GM19455 (cell line): ENCODE data around the gene DUSP28.
"Not testable (repeated sequence)": the region's sequence is repeated elsewhere in the genome, so short reads cannot be mapped to it uniquely, and the experiment has no call there.

Experiments used
- ATAC-seq: cut with Tn5 transposase; IDR thresholded peaks from one replicate; pipeline ENCODE4 v1.9.1; 2021; ENCODE audit not compliant: unreplicated experiment

Gene DUSP28, protein sequence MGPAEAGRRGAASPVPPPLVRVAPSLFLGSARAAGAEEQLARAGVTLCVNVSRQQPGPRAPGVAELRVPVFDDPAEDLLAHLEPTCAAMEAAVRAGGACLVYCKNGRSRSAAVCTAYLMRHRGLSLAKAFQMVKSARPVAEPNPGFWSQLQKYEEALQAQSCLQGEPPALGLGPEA

DNA sequence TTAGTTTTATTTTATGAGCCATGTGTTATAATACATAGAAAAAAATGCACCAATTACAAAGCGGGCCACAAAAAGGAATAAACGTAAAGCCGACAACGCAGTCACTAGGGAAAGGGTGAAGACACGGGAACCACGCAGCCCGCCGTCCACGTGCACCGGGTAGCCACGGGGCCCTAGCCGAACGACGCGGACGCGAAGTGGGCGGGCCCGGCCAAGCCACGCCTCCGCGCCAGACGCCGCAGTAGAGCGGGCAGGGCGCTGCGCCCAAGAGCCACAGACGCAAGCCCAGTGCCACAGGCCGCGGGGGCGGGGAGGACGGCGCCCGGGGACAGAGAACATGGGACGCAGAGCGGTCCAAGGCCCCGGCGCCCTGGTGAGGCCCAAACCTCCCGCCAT lies at the start of gene DUSP28:
TSS of gene DUSP28 (plus strand) at position 274 of the 396 bp plus-strand sequence. CDS start 328 bp downstream, outside the sequence.
- ATAC-seq, result peak; percentile 49

DNA sequence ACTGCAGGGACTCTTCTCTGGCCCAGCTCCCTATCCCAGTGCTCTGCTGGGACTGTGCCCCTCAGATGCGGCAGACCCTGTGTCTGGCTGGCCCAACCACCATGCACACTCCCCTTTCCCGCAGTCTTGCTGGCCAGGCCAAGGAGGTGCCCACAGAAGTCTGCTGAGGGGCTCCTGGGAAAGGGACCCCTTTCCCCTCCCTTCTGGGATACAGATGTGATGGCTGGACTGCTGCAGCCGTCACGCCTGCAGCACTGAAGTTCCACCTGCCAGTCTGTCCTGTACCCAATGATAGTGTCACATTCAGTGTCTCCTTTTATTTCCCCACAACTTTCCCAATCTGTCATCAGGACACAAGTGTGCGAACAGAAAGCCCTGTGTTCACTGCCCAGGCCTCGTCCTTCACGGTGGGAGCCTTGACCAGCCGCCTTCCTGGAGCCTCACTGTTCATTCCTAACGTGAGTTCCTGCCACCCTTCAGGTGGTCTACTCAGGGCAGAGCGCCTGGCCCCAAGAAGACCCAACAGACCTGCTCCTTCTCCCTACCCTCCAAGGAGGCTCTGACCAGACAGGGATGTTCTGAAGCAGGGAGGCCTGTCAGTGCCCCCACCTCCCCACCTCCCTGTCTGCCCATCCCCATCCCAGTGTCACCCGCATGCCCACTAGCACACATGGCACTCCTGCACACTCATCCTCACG lies 49.5 kb upstream of the DUSP28 start:
- no peak for ATAC-seq

DNA sequence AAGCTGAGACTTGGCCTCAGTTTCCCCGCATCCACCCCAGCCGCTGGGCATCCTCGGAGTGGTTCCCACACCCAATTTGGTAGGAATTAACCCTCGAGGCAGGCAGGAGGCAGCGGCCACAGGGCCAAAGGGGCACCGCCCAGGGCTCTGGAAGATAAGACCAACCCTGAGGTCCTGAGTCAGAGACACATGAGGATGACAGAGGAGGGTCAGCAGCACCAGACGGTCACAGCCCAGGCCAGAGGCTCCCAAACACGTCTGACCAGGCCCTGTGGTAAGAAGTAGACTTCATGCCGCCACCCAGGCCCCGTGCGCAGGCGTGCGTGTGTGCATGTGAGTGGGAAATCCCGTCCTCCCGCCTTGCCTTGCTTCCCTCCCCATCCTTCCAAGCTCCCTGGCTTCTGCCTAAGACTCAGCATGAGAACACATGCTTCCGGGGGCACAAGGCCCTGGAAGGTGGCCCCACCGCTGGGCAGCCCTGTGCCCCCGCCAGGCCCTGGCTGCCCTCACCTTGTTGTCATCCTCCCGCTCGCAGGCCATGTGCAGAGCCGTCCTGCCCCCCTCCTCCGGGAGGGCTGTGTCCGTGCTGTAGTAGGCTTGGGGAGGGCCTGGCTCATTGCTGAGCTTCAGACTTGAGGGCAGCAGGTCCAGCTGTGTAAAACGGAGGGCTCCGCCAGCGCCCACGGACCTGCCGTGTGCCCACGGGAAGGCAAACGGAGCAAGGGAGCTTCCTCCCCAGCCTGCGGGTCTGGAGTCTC lies 48.6 kb upstream of the DUSP28 start:
- no peak for ATAC-seq

DNA sequence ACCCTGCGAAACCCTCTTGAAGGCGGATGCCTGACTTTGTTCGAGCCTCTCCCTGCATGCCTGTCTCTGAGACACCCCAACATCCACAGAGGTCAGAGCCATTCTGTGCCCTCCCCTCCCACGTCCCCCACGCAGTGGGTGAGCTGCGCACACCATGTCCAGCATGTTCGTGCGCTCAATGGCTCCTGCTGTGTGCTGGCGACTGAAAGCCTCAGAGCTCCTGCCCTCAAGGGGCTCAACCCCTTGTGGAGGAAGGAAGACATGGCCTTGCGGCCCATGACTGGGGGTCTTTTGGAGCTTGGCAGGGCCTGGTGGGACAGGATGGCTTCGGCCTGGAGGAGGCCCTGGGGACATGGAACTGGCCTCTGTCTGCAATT lies 48.1 kb upstream of the DUSP28 start:
- no peak for ATAC-seq

DNA sequence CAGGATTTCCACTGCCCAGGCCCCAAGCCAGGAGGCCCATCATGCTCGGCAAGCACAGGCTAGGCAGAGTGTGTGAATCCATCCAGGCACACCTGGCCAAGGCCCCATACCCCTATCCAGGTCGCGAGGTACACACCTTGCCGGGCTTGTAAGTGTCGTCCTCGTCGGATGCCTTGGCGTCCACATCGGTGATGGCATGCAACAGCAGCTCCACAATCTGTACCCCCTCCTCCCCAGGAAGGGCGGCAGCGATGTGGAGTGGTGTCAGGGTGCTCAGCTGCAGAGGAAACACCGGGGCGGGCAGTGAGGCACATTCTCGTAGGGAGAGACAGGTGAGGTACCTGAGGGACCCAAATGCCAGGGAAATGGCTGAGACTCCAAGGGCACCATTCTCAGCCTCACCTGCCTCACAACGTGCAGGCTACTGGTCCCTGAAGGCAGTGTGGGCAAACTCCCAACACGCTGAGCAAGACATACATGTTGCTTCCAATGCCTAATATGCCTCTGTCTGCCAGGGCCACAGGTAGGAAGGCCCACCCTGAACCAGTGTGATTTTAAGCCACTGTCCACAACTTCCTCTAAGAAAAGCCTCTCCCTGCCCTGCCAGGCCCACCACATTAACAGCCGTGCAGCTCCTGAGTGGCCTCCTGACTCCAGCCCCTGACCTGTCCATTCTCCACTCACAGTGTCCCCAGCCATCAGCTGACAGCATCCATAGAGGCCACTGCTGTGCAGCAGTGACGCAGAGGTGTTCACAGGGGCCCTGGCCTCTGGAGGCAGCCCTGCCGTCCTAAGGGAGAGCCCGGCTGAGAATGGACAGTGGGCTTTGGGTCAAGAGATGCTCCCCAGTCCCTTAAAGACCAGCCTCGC lies 47.3 kb upstream of the DUSP28 start:
- ATAC-seq, result no peak

DNA sequence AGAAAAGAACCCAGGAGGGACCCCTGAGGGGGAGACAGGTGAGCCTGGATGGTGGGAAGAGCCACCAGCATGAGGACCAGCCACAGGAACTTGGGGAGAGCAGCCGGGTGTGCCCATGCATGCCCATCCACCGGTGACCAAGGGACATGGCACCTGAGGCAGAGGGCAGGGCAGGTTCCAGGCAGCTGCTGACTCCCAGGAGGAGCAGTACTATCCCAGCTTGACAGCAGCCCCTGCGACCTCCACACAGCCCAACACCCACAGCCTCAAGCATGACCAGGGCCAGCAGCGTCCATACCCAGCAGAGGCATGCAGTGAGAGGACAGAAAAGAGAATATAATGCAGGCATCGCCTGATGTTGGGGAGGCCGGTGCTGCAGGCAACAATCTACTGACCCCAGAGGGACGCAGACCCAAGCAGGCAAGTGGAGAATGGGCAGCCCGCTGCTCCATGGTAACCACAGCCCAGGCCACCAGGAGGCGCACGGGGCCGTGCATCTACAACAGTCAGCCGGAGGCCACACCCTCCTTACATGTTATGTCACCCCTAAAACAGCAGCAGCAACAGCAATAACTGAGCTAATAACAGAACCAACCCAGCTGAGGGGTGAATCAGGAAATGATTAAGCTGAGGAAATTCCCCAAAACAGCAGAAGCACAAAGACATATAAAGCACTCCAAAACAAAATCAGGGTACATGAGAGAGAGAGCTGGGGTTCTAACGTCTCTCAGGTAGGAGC lies 46.4 kb upstream of the DUSP28 start:
- ATAC-seq, result peak; percentile 85

DNA sequence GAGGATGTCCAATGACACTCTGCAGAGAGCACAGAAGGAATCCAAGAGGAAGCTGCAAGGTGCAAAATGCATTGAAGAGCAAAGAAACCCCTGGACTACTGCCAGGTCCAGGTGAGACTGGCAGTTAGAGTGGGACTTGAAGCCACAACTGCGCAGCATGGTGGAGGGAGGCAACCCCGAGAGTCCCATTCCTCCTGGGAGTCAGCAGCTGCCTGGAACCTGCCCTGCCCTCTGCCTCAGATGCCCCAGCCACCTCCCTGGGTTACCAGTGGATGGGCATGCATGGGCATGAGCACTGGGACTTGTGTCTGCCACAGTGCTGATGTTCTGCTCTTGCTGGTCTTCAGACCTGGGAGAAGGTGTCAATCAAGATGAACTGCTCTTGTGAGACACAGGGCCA lies 45.5 kb upstream of the DUSP28 start:
- no peak for ATAC-seq

DNA sequence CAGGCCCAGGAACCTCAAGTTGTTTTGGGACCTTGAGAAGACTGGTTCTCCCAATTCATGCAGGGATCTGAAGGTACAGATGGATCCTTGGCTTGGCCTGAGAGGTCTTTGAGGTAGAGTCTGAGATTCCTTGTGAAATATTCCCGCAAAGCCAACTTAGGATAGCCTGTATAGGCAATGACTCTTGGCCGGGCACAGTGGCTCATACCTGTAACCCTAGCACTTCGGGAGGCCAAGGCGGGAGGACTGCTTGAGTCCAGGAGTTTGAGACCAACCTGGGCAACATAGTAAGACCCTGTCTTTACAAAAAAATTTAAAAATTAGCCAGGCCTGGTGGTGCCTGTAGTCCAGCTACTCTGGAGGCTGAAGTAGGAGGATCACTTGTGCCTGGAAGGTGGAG lies 42.8 kb upstream of the DUSP28 start:
- no peak for ATAC-seq

DNA sequence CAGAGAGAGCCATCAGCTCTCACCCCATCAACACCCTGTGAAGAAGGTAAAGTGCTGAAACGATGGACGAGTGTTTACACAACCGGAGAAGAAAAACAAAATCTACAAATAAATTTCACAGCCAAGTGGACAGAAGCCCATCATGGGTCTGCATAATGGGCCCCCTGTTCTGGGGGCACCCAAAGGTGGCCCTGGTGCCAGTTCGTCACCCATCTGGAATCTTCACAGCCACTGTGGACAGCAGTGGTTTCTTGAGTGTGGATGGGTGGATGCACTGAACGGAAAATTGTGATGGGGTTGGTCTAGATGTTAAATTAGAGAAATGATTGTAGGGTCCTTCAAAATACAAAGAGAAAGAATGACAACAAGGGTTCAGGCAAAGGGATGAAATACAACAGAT lies 41.2 kb upstream of the DUSP28 start:
- no peak for ATAC-seq

DNA sequence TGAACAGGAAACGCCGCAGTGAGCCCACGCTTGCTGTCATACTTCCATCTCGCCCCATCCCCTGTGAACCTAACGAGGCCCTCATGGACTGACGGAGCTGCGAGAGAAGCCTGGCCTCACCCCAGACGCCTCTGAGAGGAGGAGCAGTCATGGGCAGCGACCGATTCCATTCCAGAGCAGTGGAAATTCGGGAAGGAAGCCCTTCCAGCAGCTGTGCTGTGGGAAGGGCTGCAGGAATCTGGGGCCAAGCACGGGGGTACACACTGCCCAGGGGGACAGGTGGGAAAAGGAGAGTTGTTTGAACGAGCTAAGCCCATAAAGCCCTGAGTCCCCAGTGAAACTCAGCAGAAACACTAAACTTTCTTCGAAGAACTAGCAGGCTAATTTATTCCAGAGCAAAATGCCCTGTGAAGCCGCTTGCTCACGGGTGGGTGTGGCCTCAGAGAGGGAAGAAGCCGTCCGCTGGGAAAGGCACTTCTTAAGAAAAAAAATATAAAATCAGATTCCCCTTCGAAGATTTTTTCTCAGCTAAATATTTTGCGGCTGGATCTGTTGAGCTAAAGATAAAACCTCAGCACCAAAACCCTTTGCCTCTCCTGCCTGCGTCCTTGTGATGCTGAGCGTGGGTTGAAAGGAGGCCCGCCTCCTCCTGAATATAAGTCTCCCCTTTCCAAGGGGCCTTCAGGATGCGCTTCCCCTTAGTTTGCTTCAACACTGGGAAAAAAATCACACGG lies 40.6 kb upstream of the DUSP28 start:
- no peak for ATAC-seq

DNA sequence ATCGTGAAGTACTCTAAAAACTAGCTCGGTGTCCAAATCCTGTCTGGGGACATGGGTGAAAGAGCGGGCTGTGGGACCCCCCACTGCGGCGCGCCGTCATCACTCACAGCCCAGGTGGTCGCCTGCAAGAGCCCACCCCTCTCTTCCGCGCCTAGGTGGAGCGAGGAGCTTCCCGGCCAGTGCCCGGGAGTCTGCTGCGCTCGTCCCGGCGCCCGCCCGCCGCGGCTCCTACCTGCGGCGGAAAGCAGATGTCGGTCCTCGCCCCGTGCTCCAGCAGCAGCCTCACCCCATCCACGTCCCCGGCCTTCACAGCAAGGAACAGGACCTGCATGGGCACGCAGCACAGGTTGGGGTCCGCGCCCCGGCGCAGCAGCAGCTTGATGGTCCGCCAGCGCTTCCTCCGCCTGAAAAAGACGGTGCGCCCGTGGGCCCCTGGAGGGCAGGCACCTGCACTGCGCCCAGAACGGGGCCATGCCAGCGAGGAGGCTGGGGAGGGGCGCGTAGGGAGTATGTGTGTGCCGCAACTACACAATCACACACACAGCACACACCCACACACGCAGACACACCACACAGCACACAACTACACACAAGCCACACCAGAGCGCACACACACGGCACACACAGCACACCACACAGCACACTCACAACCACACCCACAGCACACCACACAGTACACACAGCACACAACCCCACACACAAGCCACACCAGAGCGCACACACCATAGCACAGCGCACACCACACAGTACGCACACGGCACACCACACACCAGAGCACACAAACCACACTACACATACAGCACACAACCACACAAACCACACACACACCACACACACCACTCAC lies 39.8 kb upstream of the DUSP28 start:
- ATAC-seq, result no peak

DNA sequence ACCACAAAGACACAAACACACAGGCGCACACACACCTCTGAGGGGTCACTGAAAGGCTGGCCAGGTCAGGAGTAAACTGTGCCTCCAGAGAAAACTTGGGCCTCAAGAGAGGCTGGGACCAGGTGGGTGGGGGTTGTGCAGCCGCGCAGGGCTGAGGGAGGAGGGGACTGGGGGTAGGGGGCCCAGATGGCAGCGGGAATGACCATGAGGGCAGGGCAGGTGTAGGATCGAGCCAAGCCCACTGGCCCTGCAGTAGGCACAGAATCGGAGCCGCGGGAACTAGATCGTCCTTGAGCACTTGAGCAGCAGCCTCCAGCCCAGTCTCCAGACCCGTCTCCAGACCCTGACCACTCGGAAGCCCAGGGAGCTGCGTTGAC lies 39.2 kb upstream of the DUSP28 start:
- ATAC-seq, result no peak

DNA sequence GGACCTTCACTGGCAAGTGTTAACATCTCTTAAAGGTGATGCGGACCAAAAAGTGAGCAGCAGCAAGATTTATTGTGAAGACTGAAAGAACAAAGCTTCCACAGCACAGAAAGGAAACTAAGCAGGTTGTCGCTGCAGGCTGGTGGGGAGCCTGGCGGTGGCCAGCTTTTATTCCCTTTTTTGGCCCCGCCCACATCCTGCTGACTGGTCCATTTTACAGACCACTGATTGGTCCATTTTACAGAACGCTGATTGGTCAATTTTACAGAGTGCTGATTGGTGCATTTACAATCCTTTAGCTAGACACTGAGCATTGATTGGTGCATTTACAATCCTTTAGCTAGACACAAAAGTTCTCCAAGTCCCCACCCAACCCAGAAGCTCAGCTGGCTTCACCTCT lies 38.3 kb upstream of the DUSP28 start:
- not testable (repeated sequence) for ATAC-seq

DNA sequence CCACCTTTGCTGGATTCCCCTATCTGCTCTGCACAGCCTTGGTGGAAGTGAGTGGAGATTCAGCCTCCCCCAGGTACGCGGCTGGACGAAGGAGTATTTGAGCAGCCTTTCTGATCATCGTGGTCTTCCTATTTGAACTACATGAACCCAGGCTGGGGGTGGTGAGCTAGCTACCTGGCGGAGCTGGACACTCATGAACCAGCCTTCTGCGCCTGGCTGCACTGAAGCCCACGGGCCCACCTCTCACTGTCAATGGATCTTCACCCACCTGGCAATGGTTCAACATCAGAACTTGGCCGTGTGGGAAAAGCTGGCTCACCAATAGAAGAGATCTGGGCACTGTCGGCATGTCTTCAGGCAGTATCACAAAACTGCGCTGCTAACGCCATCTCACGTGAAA lies 37.8 kb upstream of the DUSP28 start:
- ATAC-seq, result no peak

DNA sequence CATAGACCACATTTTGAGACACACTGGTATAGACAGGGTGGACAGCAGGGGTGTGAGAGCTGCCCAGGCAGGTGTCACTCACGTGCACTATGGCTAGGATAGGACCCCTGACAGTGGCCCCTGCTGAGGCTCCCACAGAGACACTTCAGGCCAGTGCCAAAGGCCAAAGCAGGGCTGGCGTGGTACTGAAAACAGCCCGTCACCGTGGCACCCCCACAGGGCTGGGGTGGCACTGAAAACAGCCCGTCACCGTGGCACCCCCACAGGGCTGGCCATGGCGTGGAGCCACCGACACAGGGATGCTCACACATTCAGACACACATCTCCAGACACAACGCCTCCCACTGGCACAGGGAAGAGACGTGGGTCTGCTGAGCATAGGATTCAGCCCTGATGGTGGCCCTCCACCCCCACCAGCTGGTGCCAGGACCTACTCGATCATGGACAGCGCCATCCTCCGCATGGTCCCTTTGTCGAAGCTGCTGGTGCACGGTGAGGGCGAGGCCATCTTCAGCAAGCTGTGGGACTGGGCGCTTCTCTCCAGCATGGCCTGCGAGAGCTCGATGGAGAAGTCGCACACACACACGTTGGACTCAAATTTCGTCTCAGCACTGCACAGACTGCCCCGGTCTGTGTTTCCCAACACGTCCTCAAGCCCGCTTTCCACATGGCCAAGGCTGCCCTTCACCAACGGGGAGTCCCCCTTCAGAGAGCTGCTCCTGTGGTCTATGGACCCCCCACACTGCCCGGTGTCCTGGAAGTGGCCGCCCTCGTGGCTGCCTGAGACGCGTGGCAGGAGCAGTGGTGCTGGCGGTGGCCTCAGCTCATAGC lies 36.5 kb upstream of the DUSP28 start:
- no peak for ATAC-seq

DNA sequence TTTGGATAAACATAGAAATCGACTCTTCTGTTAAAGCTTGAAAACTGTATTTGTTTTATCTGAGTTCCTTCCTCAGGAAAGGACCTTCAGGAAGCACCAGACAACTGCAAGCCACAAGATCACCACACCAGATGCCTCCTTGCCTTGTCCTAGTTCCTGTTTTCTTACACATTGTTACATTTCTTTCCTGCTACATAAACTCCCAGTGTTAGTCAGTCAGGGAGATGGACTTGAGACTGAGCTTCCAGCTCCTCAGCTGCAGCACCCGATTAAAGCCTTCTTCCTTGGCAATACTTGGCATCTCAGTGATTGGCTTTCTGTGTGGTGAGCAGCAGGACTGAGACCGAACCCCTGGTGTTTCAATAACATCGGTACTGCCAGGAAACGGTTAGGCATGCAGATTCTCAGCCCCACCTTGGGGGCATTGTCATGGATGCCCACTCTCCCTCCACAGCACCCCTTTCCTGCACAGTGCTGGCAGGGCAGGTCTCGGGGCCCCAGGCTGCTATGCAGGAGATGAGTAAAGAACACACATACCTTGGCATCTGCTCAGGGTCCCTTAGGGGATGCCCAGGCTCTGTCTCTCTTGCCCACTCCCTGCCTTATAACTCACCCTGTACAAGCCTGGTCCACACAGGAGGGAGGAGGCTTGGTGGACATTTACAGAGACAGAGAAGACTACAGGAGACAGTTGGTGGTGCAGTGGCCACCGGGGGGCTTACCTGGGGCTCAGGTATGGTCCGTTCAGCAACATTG lies 35.0 kb upstream of the DUSP28 start:
- no peak for ATAC-seq

DNA sequence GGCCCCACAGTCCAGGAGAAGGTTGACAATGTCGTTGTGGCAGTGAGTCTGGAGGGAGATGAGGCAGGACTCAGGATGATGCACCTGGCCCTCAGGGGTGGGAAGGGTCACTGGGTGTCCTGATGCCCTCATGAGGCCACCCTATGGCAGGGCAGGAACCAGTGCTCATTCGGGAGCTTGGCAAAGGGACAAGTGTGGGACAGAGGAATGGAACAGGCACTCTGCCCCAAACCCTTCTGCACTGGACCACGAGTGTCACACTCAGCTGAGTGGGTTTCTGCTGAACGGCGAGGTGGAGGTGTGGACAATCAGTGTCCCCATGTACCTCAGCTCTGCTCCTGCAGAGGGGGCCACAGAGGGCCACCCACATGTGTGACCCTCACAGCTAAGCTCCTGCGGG lies 34.4 kb upstream of the DUSP28 start:
- no peak for ATAC-seq

DNA sequence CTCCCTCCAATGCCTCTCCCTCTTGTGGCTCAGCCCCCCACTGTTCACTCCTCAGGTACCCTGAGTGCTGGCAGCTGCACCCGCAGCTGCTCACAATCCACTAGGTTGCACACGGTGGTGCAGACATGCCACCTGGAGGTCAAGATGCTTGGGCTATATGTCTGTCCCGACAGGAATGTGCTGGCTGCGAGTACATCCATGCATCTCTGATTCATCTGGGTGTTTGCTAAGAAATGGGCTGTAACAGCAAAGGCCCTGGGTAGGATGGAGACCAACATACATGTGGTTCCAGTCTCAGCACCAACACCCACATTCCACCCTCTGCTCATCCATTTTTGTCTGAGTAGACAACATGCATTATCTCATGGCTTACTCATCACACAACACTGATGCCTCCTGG lies 33.6 kb upstream of the DUSP28 start:
- no peak for ATAC-seq
